BLaER1 treated with 17β-estradiol and CSF1 and Interleukin-3, amounts not matched to agents 10 nM and 100 nM (cell line): ENCODE results near the gene CCDC187.

ENCODE experiments used
- H3K27ac ChIP-seq, 11 experiments: shearing (Covaris generic); formaldehyde crosslinking; 2 replicates each; pipeline ENCODE4 v1.8.1; 2022
- H3K27me3 ChIP-seq, 11 experiments: shearing (Covaris generic); formaldehyde crosslinking; 2 replicates each; pipeline ENCODE4 v1.8.1; 2022
- H3K36me3 ChIP-seq, 11 experiments: shearing (Covaris generic); formaldehyde crosslinking; 2 replicates each; pipeline ENCODE4 v1.8.1; 2022
- H3K4me1 ChIP-seq, 10 experiments: shearing (Covaris generic); formaldehyde crosslinking; 2 replicates each; pipeline ENCODE4 v1.8.1; 2022
- H3K4me2 ChIP-seq, 11 experiments: shearing (Covaris generic); formaldehyde crosslinking; 2 replicates each; pipeline ENCODE4 v1.8.1; 2022
- H3K4me3 ChIP-seq, 10 experiments: shearing (Covaris generic); formaldehyde crosslinking; 2 replicates each; pipeline ENCODE4 v1.8.1; 2022
- H3K9ac ChIP-seq, 11 experiments: shearing (Covaris generic); formaldehyde crosslinking; 2 replicates each; pipeline ENCODE4 v1.8.1; 2022
- H3K9me3 ChIP-seq, 11 experiments: shearing (Covaris generic); formaldehyde crosslinking; replicated peaks in 1 of 11; 2 replicates each; pipeline ENCODE4 v1.8.1; 2022
- H4K20me1 ChIP-seq, 11 experiments: shearing (Covaris generic); formaldehyde crosslinking; 2 replicates each; pipeline ENCODE4 v1.8.1; 2022
- Cebpa-rat ChIP-seq, 11 experiments: shearing (Covaris generic); IDR thresholded peaks; 2 replicates each; pipeline ENCODE4 v1.8.1; 2022

The CCDC187 gene

DNA sequence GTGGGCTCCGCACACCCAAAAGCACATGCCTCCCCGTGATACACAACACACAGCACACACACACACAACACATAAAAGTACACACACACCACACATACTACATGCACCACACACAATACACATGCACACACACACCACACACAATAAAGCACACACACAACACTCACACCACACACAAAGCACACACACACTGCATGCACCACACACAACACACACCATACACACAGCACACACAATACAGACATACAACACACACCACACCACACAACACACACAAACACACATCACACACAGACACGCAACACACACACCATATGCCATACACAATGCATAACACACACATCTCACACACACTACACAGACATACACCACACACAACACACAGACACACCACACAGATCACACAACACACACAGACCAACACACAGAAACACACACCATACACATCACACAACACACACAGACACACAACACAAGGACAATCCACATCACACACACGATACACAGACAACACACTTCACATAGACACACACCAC is 3.4 kb upstream of the CCDC187 start:
- Histone ChIP-seq H4K20me1 (peaks cover 0 to 40% (median 18%) of the 10 kb centered on the region in 11 experiments; a peak in 12 of 22 replicates), H3K4me2 (peak overlapping the region; percentile 22 to 98 (median 84); a peak in 20 of 22 replicates), H3K27me3 (peaks cover 0 to 54% (median 0%) of the 10 kb centered on the region in 11 experiments; a peak in 7 of 22 replicates), H3K9me3 (no peaks in the 10 kb centered on the region), H3K36me3 (no peaks in the 10 kb centered on the region), H3K9ac (no peak overlapping the region), H3K27ac (no peak overlapping the region), H3K4me1 (peaks cover 60 to 100% (median 95%) of the 10 kb centered on the region in 10 experiments), H3K4me3 (no peak overlapping the region)
- no peak for TF ChIP-seq Cebpa-rat (IDR thresholded peaks at IDR 0.05)

DNA sequence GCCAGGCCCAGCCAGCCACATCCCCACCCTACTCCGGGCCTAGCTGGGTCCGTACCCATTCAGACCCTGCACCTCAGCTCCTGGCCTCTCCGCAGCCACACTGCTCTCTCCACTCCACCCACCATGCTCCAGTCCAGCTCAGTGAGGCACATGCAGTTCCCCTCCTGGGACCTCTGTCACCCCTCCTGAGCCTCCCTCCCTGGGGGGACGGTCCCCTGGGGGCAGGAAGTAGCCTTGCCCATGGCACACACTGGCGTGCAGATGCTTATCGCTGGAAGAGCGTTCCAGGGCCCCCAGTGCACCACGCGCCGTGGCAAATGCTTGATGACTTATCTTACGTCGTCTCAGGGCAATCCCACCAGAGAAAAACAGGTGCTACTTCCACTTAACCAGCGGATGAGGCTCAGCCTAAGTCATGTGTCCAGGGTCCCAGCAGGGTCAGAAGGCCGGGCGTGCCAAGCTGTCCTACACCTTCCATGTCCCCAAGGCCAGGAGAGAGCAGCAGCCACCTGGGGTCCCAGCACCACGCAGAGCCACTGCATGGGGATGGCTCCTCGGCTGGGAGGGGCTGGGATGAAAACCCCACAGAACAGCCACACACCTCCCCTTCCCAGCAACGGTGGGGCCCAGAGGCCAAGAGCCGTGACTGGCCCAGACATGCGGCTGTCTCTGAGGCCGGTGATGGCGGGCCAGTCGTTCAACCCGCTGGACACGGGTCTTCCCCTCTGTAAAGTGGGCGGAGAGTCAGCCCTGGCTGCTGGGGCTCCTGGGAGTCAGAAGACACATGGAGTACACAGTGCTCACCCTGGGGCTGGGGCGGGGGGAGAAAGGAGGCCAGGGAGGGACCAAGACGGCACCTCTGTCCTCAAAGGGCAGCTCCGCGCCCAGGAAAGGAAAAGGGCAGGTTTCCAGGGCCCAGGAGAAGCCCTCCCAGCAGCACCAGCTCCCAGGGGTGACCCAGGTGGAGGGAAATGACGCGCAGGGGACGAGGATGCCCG is 2.6 kb upstream of the CCDC187 start:
- H3K27me3 ChIP-seq = peaks cover 0 to 54% (median 0%) of the 10 kb centered on the region in 11 experiments; a peak in 7 of 22 replicates

DNA sequence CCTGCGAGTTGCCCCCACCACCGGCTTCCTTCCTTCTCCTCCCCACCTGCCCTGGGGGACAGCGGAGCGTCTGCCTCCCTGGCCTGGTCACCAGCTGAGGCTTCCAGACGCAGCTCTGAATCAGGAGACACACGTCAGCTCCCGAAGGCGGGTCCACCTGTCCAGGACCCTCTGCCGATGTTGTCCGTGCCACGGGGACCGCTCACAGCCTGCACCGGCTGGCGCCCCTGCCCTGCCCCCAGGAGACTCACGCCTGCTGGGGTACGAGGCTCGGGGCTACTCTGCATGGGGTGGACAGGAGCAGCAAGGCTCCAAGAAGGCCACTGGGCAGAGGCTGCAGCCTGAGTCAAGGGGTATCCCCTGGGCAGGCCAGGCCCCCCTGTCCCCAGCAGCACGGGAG is 1.9 kb upstream of the CCDC187 start:
- H3K27ac ChIP-seq = no peak overlapping the region
- TF ChIP-seq Cebpa-rat (IDR thresholded peaks at IDR 0.05) = no peak

More for the DNA sequence above, 2.6 kb upstream of the CCDC187 start:
- TF ChIP-seq Cebpa-rat (IDR thresholded peaks at IDR 0.05) = no peak
- H3K9me3 ChIP-seq = no peaks in the 10 kb centered on the region
- H3K36me3 ChIP-seq = no peaks in the 10 kb centered on the region
- no peak overlapping the region for H3K27ac ChIP-seq
- peaks cover 0 to 35% (median 18%) of the 10 kb centered on the region in 11 experiments; a peak in 12 of 22 replicates for H4K20me1 ChIP-seq
- 0 out of 22 replicates have a peak overlapping the region, but pooled peaks of 1 of the 11 experiments have one; percentile 24 for H3K9ac ChIP-seq
- peak overlapping the region; percentile 22 to 98 (median 84); a peak in 21 of 22 replicates for H3K4me2 ChIP-seq
- 0 out of 20 replicates have a peak overlapping the region, but pooled peaks of 1 of the 10 experiments have one; percentile 24 for H3K4me3 ChIP-seq
- peaks cover 52 to 99% (median 94%) of the 10 kb centered on the region in 10 experiments for H3K4me1 ChIP-seq

DNA sequence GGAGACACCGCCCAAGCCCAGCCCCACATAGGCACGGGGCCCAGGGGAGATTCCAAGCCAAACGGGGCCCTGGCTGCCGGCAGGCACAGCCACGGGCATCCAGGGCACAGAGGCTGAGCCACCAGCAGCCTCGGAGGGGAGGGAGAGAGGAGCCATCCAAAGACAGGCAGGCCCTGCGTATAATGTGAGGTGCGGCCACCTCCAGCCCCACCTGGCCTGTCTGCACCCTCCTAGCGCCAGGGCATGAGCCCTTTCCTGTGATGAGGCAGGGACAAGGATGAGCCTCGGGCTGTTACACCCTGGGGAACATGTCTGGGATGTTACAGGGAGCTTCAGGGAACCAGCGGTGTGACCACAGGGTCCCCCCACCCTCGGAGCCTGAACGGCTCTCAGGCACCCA is 1.1 kb upstream of the CCDC187 start:
- H3K4me1 ChIP-seq = peaks cover 37 to 99% (median 94%) of the 10 kb centered on the region in 10 experiments
- H3K9me3 ChIP-seq = no peaks in the 10 kb centered on the region
- H3K4me2 ChIP-seq = peak overlapping the region; percentile 22 to 98 (median 84); a peak in 19 of 22 replicates
- TF ChIP-seq Cebpa-rat (IDR thresholded peaks at IDR 0.05) = no peak
- H3K27me3 ChIP-seq = peaks cover 0 to 42% (median 0%) of the 10 kb centered on the region in 11 experiments; a peak in 7 of 22 replicates
- H3K36me3 ChIP-seq = no peaks in the 10 kb centered on the region
- no peak overlapping the region for H3K27ac ChIP-seq
- peaks cover 0 to 35% (median 18%) of the 10 kb centered on the region in 11 experiments; a peak in 12 of 22 replicates for H4K20me1 ChIP-seq
- peak overlapping the region in 1 of 11 experiments; percentile 37; a peak in 1 of 22 replicates for H3K9ac ChIP-seq
- no peak overlapping the region; a peak in 1 of 20 replicates for H3K4me3 ChIP-seq

More for the DNA sequence above, 1.9 kb upstream of the CCDC187 start:
- peak overlapping the region in 2 of 11 experiments; percentile 7 to 24; a peak in 1 of 22 replicates for H3K9ac ChIP-seq
- H3K9me3 ChIP-seq = no peaks in the 10 kb centered on the region
- H3K4me2 ChIP-seq = peak overlapping the region; percentile 22 to 98 (median 84)
- no peaks in the 10 kb centered on the region for H3K36me3 ChIP-seq
- H3K4me1 ChIP-seq = peaks cover 45 to 99% (median 94%) of the 10 kb centered on the region in 10 experiments
- H4K20me1 ChIP-seq = peaks cover 0 to 35% (median 18%) of the 10 kb centered on the region in 11 experiments; a peak in 12 of 22 replicates
- peak overlapping the region in 1 of 10 experiments; percentile 24; a peak in 1 of 20 replicates for H3K4me3 ChIP-seq
- peaks cover 0 to 50% (median 0%) of the 10 kb centered on the region in 11 experiments; a peak in 7 of 22 replicates for H3K27me3 ChIP-seq

DNA sequence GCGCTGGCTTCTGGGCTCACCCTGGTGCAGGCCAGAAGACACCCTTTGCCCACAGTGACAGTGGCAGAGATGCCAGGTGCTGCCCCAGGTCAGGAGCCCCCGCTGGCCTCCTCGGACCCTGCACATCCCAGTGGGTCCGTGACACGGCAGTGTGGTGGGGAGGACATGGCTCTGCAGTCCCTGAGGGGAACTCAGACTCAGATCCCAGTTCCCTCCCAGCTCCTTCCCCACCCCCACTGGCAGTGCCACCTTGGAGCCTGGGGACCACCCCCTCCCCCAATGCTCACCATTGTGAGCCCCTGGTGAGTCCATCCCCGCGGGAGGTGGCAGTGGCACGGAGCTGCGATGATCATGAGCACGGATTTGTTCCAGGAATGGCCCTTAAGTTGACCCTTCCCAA is 562 bp upstream of the CCDC187 start:
- H3K27ac ChIP-seq = no peak overlapping the region

DNA sequence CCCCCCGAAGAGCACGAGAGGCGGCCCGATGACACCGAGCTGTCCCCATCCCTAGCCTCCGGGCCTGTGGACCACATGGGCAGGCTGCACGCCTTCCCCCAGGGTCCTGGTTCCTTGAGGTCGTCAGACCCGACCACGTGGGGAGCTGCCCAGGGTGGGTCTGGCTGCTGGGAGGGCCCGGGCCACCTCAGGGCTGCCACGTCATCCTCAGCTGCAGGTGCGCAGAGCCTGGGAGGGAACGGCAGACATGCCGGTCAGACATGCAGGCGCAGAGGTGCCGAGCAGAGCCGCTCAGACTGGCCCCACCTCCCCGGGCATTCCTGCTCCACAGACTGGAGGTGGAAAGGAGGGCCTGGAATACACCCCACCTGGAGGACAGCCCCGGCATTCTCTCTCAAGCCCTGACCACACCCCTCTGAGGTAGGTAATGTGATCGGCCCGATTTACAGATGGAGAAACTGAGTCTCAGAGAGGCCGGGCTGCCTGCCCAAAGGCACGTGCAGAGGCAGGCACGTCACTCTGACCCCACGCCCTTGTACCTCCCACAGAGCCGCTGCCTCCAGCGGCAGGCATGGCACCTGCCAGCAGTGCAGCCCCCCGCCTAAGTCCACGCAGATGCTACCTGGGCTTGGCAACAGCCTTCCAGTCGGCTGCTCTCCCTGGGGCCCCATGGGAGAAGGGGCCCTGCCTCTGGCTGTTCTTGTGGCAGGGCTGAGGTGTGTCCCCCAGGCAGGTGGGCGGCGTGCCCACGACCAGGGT is 649 bp downstream of the CCDC187 start:
- H3K27me3 ChIP-seq = peaks cover 0 to 31% (median 0%) of the 10 kb centered on the region in 11 experiments; a peak in 7 of 22 replicates
- H3K4me2 ChIP-seq = peak overlapping the region in 8 of 11 experiments; percentile 4 to 98 (median 86); a peak in 8 of 22 replicates
- no peak for TF ChIP-seq Cebpa-rat (IDR thresholded peaks at IDR 0.05)

More for the DNA sequence above, 562 bp upstream of the CCDC187 start:
- H3K36me3 ChIP-seq = no peaks in the 10 kb centered on the region
- peaks cover 0 to 38% (median 0%) of the 10 kb centered on the region in 11 experiments; a peak in 7 of 22 replicates for H3K27me3 ChIP-seq
- no peak overlapping the region for H3K4me3 ChIP-seq
- no peak for TF ChIP-seq Cebpa-rat (IDR thresholded peaks at IDR 0.05)
- peaks cover 0 to 35% (median 18%) of the 10 kb centered on the region in 11 experiments; a peak in 12 of 22 replicates for H4K20me1 ChIP-seq
- peaks cover 31 to 99% (median 94%) of the 10 kb centered on the region in 10 experiments for H3K4me1 ChIP-seq
- H3K9me3 ChIP-seq = no peaks in the 10 kb centered on the region
- 0 out of 22 replicates have a peak overlapping the region, but pooled peaks of 1 of the 11 experiments have one; percentile 37 for H3K9ac ChIP-seq
- H3K4me2 ChIP-seq = peak overlapping the region in 9 of 11 experiments; percentile 76 to 98 (median 93); a peak in 18 of 22 replicates

DNA sequence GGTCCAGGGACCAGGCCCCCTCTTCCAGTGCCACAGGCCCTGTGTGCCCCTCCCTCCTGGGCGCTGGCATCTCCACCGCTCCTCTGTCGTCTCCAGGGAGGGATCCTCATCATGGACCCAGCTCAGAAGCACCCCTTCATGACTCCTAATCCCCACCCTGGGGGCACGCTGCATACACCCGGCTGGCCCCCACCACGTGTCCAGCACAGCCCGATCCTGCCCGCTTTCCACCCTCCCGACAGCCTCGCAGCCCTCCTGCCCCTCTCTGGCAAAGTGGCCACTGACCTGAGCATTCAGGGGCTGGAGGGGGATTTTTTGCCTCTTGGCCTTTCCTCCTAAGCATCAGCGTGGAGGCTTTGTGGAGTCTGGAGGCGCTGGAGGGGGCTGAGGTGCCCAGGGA is 1.4 kb downstream of the CCDC187 start:
- Histone ChIP-seq H3K9ac (0 out of 22 replicates have a peak overlapping the region, but pooled peaks of 1 of the 11 experiments have one; percentile 15), H3K27me3 (peaks cover 0 to 30% (median 0%) of the 10 kb centered on the region in 11 experiments; a peak in 7 of 22 replicates), H3K4me2 (peak overlapping the region in 3 of 11 experiments; percentile 4 to 24 (median 15); a peak in 4 of 22 replicates), H3K36me3 (no peaks in the 10 kb centered on the region), H3K27ac (peak overlapping the region in 2 of 11 experiments; percentile 7 to 18; a peak in 1 of 22 replicates), H4K20me1 (peaks cover 0 to 30% (median 18%) of the 10 kb centered on the region in 11 experiments; a peak in 12 of 22 replicates), H3K9me3 (no peaks in the 10 kb centered on the region), H3K4me1 (peaks cover 24 to 97% (median 88%) of the 10 kb centered on the region in 10 experiments), H3K4me3 (no peak overlapping the region)
- no peak for TF ChIP-seq Cebpa-rat (IDR thresholded peaks at IDR 0.05)

More for the DNA sequence above, 649 bp downstream of the CCDC187 start:
- Histone ChIP-seq H3K9me3 (no peaks in the 10 kb centered on the region), H4K20me1 (peaks cover 0 to 30% (median 18%) of the 10 kb centered on the region in 11 experiments; a peak in 12 of 22 replicates), H3K9ac (no peak overlapping the region), H3K4me1 (peaks cover 24 to 99% (median 90%) of the 10 kb centered on the region in 10 experiments), H3K4me3 (no peak overlapping the region), H3K27ac (no peak overlapping the region), H3K36me3 (no peaks in the 10 kb centered on the region)
